Dedifferentiated amniotic fluid mesenchymal stem cell (primary cell): ENCODE measurements around the gene NCOA3.
A peak's percentile ranks its signal among the peaks of the same experiment; 100 is the strongest.
"Not testable (repeated sequence)": the region's sequence is repeated elsewhere in the genome, so short reads cannot be mapped to it uniquely, and the experiment has no call there.

Source experiments
- DNase-seq: peaks from one replicate; pipeline ENCODE4 v3.0.0-alpha.2; 2016; ENCODE audit errors: extremely low spot score

Gene NCOA3

GRCh38 chr20:47501482-47502270, at the start of gene NCOA3:
NCOA3 (plus strand) TSS chr20:47501887; CDS start chr20:47622248, 120,361 bp downstream.
- DNase-seq, result peak; percentile 84

GRCh38 chr20:47452736-47453161, 48.9 kb upstream of the NCOA3 start:
- DNase-seq, result no peak

GRCh38 chr20:47453167-47453782, 48.4 kb upstream of the NCOA3 start:
- no peak for DNase-seq

- DNase-seq, result no peak
Measured at GRCh38 chr20:47454298-47455132, 47.2 kb upstream of the NCOA3 start.

- DNase-seq, result no peak
Measured at GRCh38 chr20:47455133-47456040, 46.3 kb upstream of the NCOA3 start.

GRCh38 chr20:47456041-47456537, 45.6 kb upstream of the NCOA3 start:
- no peak for DNase-seq

- DNase-seq, result no peak
Measured at GRCh38 chr20:47456952-47457724, 44.5 kb upstream of the NCOA3 start.

- not testable (repeated sequence) for DNase-seq
Measured at GRCh38 chr20:47458280-47459050, 43.2 kb upstream of the NCOA3 start.

- DNase-seq, result no peak
Measured at GRCh38 chr20:47459344-47460073, 42.2 kb upstream of the NCOA3 start.

GRCh38 chr20:47460761-47461112, 41.0 kb upstream of the NCOA3 start:
- not testable (repeated sequence) for DNase-seq

- DNase-seq, result no peak
Measured at GRCh38 chr20:47461120-47461685, 40.5 kb upstream of the NCOA3 start.

- DNase-seq, result not testable (repeated sequence)
Measured at GRCh38 chr20:47461906-47462305, 39.8 kb upstream of the NCOA3 start.

- DNase-seq, result peak; percentile 98
Measured at GRCh38 chr20:47464380-47465101, 37.1 kb upstream of the NCOA3 start.

- no peak for DNase-seq
Measured at GRCh38 chr20:47465335-47466090, 36.2 kb upstream of the NCOA3 start.

GRCh38 chr20:47466213-47466612, 35.5 kb upstream of the NCOA3 start:
- no peak for DNase-seq

- no peak for DNase-seq
Measured at GRCh38 chr20:47466704-47467459, 34.8 kb upstream of the NCOA3 start.
